SIG-M5 (cell line): ENCODE results near the gene CENPX.

Source experiments
- DNase-seq: peaks from one replicate; lab custom pipeline; 2025; lab: John Stamatoyannopoulos, UW

Gene CENPX

DNA sequence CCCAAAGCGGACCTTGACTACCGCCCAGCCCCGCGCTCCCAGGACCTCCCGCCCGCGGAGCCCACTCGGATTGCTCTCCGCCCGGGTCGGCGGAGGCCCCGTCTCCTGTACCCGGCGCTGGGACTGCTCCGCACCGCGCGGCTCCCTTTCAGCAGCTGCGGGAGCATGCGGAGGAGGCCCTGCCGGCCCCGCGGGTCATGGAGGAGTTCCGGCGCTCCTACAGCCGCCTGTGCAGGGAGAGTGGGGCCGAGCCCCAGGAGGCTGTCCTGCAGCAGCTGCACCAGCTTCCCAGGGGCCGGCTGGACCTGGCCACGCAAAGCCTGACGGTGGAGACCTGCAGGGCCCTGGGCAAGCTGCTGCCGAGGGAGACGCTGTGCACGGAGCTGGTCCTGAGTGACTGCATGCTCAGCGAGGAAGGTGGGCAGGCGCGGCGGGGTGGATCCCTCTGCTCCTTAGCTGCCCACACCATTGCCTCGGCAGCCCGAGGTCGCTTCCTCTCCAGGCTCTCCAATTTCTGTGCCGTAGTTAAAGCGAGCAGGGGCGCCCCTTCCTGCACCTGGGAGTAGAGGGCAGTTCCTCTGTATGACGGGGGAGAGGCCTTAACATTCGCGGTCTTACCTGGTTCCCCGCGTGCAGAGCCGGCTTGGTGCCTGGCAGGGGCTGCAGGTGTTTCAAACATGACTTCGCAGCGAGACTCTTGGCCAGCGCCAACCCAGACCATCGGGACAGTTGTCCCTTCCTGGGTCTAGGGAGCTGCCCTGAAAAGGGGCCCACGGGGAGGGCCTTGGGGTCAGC, 966 bp upstream of the CENPX start:
- no peak for DNase-seq

DNA sequence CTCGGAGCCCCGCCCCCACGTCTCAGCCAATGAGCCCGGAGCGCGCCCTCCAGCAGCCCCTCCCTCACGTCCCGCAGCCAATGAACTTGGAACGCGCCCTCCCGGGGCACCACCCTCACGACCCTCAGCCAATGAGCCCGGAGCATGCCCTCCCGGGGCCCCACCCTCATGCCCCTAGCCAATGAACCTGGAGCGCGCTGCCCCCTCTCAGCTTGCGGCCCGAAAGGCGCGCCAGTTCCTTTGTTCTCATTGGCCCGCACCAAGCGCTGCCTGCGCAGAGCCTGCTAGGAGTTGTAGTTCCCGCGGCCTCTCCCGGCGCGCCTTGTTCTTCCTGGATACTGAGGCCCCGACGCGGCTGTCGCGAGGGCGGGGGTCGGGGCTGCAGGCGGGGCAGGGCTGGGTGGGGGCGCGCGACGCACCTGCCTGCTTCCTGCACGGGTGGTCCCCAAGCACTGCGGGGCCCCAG, 336 bp upstream of the CENPX start, which contains the start of gene LRRC45:
LRRC45 (plus strand) TSS at position 325 of the 466 bp plus-strand sequence. CDS start 339 bp downstream, outside the sequence.
- peak; percentile 95 for DNase-seq

- DNase-seq, result no peak
These were observed 773 bp downstream of the CENPX start for GRCh38 chr17:82021900-82022309.

GRCh38 chr17:82021107-82021899, 1.4 kb downstream of the CENPX start:
- DNase-seq, result no peak

- no peak for DNase-seq
These were observed 2.0 kb downstream of the CENPX start for GRCh38 chr17:82020572-82021106.

GRCh38 chr17:82019690-82020571, 2.7 kb downstream of the CENPX start:
- DNase-seq, result no peak

GRCh38 chr17:82018989-82019689, 3.5 kb downstream of the CENPX start:
- no peak for DNase-seq

- DNase-seq, result no peak
These were observed 4.3 kb downstream of the CENPX start for GRCh38 chr17:82018152-82018988.

GRCh38 chr17:82017612-82018151, 5.0 kb downstream of the CENPX start:
- DNase-seq, result no peak

DNA sequence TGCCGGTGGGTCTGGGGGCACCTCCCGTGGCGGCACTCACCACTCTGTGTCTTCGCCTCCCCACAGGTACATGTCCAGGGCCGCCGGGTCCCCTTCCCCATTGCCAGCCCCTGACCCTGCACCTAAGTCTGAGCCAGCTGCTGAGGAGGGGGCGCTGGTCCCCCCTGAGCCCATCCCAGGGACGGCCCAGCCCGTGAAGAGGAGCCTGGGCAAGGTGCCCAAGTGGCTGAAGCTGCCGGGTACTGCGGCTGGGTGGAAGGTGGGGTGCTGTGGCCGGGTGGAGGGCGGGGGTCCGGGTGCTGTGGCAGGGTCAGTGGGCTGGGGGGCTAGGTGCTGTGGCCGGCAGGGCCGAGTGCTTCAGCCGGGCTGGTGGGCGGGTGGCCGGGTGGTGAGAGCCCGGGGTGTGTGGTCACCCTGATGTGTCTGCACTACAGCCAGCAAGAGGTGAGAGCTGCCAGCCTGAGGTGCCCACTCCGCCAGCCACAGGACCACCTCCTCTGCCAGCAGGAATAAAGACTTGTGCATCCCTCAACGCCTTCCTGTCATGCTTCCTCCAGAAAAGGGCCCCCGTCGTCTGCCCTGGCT, 5.7 kb downstream of the CENPX start:
- DNase-seq, result no peak

- no peak for DNase-seq
These were observed 6.4 kb downstream of the CENPX start for GRCh38 chr17:82016061-82016874.

DNA sequence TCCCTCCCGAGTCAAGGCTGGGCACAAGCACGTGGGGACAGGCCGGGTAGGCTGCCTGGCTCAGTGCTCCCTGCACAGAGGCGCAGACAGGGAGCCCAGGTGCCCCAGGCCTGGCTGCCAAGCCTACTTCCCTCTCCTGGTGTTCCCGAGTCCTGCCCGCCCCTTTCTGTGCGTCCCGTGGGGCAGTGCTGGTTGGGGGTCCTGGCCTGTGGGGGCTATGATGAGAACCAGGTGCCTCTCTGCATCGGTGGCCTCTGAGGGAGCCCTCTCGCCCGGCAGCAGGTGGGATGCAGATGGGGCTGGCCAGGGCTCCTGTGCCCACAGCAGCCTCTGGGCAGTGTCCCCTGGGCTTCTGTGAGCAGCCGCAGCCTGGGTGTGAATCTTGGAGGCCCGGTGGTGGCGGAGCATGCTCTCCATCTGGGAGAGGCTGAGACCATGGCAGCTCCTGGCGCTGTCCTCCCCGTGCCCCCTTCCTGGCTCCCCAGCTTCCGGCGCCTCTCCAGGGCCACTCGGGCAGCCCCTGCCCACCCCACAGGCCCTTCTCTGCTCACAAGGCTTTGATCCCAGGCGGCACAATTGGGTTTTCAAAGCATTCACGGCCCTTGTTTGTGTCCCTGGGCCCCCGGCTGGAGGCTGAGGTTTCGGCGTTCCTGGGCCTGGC, 7.2 kb downstream of the CENPX start:
- DNase-seq, result no peak

DNA sequence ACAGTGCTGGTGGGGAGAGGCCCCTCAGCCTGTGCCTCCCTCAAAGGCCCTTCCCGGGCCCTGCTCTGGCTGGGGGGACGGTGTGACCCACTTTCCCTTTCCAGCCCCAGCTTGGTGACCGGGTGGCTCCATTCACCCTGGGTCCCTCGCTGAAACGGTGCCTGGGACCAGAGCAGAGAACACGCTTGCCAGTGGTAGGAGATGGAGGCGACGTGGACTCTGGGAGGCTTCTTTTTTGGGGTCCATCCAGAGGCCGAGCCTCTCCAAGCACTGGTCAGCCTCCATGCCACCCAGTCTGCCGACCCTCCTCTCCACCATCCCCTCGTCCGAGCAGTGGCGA, 7.7 kb downstream of the CENPX start:
- no peak for DNase-seq

DNA sequence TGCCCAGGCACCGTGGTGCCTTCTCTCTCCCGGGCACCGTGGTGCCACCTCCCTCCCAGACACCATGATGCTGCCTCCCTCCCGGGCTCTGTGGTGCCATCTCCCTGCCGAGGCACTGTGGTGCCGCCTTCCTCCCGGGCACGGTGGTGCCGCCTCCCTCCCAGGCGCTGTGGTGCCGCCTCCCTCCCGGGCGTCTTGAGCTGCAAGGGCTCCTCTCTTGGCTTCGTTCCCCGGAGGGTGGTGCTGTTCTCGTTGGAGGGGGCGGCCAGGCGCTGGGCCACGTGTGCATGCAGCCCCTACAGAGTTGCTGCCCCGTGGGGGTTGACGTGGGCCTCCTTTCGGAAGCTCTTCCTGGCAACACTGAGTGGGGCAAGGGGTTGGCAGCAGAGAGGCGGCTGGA, 8.2 kb downstream of the CENPX start:
- no peak for DNase-seq

- no peak for DNase-seq
These were observed 8.8 kb downstream of the CENPX start for GRCh38 chr17:82013772-82014321.

DNA sequence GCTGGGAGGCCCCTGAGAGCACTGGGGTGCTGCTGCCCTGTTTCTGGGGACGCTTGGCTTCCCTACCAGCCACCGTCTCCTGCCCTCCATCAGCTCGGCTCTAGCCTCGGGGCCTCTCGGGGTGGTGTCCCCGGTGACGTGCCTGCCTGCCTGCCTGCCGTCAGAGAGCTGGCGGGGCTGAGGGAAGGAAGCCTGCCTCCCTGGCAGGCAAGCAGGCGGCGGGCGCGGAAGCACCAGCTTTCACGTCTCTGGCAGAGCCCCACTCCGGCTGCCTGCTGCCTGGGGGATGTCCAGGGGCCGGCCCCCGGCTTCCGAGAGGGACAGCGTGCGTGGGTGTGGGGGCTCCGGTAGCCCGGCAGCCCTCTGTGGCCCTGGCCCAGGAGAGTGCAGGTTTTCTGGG, 9.3 kb downstream of the CENPX start:
- no peak for DNase-seq

DNA sequence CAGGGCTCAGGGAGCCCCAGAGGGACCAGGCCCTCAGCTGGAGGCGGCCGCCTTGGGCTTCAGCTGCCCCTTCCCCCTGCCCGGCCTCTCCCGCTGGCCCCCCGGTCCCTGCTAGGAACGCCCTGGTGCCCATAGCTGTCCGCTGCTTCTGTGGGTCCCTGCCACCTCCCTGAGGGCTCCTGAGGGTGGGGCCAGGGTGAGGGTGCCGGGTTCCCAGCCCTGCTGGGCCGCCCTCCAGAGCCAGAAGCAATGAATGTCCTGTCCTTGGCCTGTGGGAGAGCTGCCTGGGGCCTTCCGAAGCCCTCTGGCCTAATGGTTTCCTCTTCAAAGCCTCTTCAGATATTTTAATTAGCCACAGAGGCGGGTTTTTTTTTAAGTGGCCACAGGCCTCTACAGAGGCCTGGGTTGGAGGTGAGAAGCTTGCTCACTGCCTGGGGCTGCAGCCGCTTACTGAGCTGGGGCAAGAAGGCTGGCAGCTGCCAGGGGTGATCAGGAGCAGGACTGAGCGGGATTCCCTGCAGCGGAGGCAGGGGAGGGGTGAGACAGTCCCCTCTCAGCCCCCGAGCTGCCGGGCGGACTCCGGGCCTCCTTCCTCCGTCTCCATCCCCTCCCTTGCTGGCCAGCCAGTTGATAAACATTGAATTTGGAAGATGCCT, 9.9 kb downstream of the CENPX start:
- DNase-seq, result no peak
